ENCODE data around the gene LRRC8B.
A peak's percentile ranks its signal among the peaks of the same experiment; 100 is the strongest.
"Not testable (repeated sequence)": the region's sequence is repeated elsewhere in the genome, so short reads cannot be mapped to it uniquely, and the experiment has no call there.

LRRC8B gene

DNA sequence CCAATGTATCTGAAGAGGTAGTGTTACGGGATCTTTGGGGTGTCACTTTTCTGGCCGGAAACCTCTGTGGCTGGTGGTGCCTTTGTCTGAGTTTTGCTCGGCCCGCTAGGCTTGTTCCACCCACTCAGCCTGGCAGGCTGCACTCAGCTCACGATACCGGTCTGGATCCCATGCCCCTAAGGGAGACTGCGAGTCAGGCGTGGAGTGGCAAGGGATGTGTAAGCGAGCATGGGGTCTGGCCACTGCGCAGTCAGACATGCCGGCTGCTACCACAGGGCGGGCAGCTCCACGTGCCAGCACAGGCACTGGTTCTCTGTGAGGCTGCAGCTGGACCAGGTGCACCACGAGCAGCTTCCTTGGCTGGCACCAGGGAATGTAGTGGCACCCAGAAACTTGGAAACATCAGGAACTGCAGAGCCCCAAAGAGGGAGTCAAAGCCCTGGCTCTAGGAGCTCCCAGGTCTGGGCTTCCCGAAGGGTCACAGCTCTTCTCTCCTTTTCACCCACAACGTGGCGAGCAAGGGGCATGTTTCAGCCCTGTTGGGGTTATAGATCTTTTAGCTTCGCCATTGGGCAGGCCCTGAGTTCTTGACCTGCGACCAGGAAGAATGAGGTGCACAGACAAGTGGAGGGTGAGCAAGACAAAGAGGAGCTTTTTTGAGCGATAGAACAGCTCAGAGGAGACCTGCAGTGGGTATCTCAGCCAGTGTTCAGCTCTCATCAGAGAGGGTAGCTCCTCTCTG lies 84.5 kb downstream of the LRRC8B start:
- DNase-seq (ENCODE audit: low read depth): no peak

GRCh38 chr1:89609781-89610456 lies 85.3 kb downstream of the LRRC8B start:
- DNase-seq (ENCODE audit: low read depth): no peak

DNA sequence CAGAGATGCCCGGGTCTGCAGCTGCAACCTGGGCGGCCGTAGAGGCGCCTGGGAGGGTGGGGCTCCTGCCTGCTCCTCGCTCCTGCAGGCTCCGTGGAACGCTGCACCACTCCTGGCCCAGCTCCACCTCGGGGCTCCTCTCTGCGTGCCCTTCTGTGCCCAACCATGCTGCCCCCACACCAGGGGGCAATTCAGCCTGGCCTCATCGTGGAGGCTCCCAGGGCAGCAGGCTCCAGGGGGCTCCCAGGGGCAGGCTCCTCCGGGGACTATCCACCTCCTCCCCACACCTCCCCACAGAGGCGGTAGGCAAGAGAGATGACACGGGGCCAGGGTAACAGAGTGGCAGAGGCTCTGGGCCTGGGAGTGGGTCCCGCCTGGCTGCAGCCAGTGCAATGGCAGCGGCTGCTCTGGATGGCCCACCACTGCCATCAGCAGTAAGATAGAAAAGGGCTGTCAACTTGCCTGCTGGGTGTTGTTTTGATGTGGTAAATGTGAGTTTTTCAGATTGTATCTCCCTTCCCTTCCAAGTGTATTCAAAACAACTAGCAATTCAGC lies 85.9 kb downstream of the LRRC8B start:
- DNase-seq (ENCODE audit: low read depth): no peak

- DNase-seq (ENCODE audit: low read depth): no peak
These were observed 87.1 kb downstream of the LRRC8B start for GRCh38 chr1:89611721-89612120.

GRCh38 chr1:89613928-89614327 lies 89.3 kb downstream of the LRRC8B start:
- DNase-seq (ENCODE audit: low read depth): no peak

- DNase-seq (ENCODE audit: low read depth): no peak
These were observed 91.3 kb downstream of the LRRC8B start for GRCh38 chr1:89615676-89616598.

- no peak for DNase-seq (ENCODE audit: low read depth)
These were observed 92.4 kb downstream of the LRRC8B start for GRCh38 chr1:89616844-89617627.

DNA sequence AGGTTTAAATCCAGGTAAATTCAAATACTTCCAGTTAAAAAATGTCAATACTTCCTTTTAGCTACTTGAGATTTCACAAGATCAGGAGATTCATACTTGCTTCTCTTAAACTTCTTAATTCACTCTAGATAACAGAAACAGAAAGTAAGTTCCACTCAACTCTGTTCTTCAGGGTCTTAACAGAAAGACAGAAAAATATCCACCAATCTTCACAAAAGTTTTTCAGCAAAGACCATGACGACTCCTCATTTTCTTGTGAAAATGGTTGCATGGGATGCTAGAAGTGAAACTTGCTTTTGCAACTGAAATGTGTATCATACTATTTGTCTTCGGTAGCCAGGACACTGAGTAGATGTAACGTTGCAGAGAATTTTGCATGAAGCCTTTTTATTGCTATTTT lies 96.0 kb downstream of the LRRC8B start:
- no peak for DNase-seq (ENCODE audit: low read depth)

DNA sequence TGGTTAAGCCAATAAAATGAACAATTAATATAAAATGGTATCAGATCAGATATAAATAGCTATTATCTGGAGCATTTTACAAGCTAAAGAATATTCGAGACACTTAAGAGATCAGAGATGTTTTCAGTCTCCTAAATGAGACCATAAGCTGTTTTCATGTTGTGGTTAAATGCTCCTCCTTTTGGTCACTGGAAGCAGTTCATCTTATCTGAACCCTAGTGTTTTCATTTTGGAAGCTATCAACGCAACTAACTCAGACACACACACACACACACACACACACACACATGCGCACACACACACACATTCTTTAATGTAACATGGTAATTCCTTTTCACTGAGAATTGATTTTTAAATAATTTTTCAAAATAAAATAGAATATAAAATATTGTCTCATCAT lies 98.3 kb downstream of the LRRC8B start:
- no peak for DNase-seq (ENCODE audit: low read depth)

DNA sequence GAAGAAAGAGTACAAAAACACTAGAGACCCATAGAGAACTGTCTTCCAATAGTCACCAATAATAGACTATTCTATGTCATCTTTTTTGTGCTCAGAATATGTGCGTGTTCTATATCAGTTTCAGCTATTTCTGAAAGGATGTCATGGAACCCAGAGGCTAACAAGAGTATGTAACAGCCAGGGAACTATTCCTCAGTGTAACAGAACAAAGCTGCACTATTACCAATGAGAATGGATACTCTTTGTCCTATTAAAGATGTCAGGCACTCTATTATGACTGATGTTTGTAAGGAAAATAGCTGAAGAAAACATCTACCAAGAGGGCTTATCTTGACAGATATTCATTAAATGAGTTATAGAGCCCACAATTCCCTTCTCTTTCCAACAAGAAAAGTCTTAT lies 99.7 kb downstream of the LRRC8B start:
- DNase-seq (ENCODE audit: low read depth): no peak

DNA sequence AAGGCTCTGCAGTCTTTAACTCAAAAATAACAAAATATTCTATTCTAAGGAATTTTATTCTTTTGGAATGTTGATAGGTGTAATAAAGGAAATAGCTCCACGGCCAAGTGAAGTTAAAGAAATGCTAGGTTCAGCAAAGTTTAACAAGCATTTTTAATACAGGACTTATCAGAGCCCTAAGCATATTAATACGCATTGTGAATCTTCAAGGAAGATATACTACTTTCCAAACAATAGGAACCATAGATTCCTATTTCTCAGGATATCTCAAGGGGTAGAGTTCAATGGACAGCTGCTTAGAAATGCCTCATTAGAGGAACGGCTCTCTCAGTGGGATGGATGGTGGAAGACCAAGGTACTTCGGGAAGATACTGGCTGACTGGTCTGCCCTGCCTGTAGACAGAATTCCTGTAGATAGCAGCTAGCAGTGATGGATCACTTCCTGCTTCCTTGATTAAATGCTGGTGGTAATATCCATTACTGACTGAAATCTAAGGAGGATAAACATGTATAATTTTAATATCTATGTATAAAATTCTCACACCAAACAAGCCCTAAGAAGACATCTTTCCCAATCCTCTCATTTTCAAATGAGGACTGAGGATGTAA lies 100.2 kb downstream of the LRRC8B start:
- DNase-seq (ENCODE audit: low read depth): no peak

GRCh38 chr1:89627596-89627962 lies 103.0 kb downstream of the LRRC8B start:
- no peak for DNase-seq (ENCODE audit: low read depth)

- DNase-seq (ENCODE audit: low read depth): no peak
These were observed 104.5 kb downstream of the LRRC8B start for GRCh38 chr1:89629146-89629545.

DNA sequence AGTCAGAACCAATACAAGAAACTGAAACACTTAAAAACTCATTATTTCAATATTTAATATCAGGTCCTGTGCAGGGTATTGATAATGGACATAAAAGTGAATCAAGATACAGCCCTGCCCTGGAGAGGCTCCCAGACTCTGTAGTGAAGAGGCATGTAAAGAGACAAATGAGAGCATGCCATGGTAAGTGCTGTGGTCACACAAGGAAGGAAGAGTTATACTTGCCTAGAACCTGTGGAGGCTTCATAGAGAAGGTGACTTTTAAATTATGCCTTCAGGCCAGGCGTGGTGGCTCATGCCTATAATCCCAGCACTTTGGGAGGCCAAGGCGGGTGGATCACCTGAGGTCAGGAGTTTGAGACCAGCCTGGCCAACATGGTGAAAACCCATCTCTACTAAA lies 105.0 kb downstream of the LRRC8B start:
- DNase-seq (ENCODE audit: low read depth): not testable (repeated sequence)

DNA sequence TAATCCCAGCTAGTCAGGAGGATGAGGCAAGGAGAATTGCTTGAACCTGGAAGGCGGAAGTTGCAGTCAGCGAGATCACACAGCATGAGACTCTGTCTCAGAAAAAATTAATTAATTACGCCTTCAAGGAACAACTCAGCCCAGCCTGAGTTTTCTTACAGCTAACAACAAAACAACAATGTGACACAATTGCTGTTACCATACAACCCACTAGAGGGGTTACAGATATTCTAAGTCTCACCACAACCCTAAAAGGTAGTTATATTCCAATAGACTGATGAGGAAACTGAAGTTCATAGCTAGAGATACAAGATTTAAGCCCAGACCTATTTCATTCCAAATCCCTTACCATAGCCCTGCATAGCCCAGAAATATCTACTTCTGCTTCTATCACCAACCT lies 105.4 kb downstream of the LRRC8B start:
- no peak for DNase-seq (ENCODE audit: low read depth)

DNA sequence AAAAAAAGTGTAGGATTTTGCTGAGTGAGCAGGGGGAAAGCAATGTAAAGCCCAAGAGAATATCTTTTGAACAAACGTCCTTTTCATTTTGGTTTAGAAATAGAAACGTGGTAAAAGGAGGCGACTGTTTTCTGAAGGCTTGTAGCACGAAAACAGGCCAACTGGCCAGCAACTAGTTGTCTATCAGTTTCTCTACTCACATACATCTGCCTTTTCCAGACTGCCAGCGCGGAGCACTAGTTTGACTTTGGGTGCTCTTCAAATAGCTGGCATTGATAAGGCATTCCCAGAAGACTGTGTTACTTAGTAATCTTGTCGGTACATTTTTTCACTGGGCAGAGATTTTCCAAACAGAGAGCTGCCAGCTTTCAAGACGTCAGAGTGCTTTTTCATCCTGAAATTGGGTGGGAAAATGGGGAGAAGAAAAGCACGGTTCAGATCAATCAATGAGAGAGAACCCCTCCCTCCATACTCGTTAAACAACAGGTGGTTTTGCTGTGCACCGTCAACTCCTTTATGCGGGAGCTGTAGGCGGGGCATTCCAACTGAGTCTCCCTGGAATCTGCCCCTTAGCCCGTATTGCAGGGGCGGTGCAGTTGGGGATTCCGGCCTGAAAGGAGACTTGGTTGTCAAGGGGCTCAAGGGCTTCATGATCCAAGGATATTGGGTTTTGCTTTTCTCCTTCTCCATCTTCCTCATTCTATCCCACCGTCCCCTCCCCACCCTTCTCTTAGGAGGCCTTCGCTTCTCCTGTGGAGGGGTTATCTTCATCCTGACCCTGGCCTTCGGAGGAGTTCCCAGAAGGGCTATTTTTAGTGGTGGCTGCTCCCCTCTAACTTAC lies 107.4 kb downstream of the LRRC8B start:
- DNase-seq (ENCODE audit: low read depth): no peak

DNA sequence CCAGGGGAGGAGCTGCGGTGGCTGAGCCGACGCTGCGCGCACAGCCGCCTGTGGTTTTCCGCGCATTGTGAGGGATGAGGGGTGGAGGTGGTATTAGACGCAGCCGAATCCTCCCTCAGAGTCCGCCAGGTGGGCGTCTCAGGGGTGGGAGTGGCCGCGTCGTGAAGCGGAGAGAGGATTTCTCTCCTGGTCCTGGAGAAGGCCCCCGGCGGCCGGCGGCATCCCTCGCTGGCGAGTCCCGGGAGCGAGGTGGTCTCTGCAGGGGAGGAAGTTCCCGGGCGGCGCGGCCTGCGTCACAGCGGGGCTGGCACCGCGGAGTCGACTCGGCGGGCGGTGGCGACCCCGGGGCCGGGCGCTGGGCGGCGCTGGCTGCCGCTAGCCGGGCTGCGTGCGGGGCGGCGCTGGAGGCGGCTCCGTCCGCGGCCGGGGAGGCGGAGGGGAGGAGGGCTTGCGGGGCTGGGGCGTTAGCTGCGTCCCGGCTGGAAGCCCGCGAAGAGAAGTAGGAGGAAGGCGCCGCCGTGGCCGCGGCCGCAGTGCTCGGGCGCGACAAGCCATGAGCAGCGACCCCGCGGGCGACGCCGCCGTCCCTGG lies 108.1 kb downstream of the LRRC8B start, which contains the start of gene LRRC8C:
TSS of gene LRRC8C (plus strand) at position 464 of the 591 bp plus-strand sequence. CDS start 53,354 bp downstream, outside the sequence.
- peak; percentile 24 for DNase-seq (ENCODE audit: low read depth)

- DNase-seq (ENCODE audit: low read depth): peak; percentile 46
These were observed 108.7 kb downstream of the LRRC8B start for GRCh38 chr1:89633248-89633799.

Data from HS-27A (cell line).